Activated CD8-positive, alpha-beta memory T cell treated with anti-CD3 and anti-CD28 coated beads for 36 hours (primary cell): ENCODE results near the gene SCUBE3. TPM values are rescaled to one million over a fixed set of nuclear protein-coding genes. Genes with fewer than 3 reads are reported as not detected.

Experiments used
- CTCF ChIA-PET: fragments of 350-600 bp; sonication (Branson Sonifier 250); formaldehyde crosslinking; loops from one replicate; lab custom pipeline; 2021; ENCODE audit warnings: antibody characterized with exemption; lab: Charles Lee
- POLR2A ChIA-PET: fragments of 350-600 bp; sonication (Branson Sonifier 250); formaldehyde crosslinking; loops from one replicate; lab custom pipeline; 2021; ENCODE audit warnings: antibody characterized with exemption; lab: Charles Lee
- total RNA-seq, 2 experiments: library from RNA; stranded (reverse); gene quantifications; one replicate each; pipeline ENCODE4 v1.2.3, GENCODE V29; 2021

SCUBE3 gene
- total RNA-seq, 2 experiments from 2014 or later = 0.06 TPM

- POLR2A ChIA-PET = no interaction called here
These were observed 34.5 kb downstream of the SCUBE3 start for GRCh38 chr6:35248300-35248699.

GRCh38 chr6:35248965-35249364, 35.2 kb downstream of the SCUBE3 start:
- CTCF ChIA-PET = interaction anchor here (1.4 to 1.5 kb wide), 2 partner anchors 10 kb away, joined by 4 read pairs; no protein-coding TSS in a partner anchor
- POLR2A ChIA-PET = no interaction called here

More at GRCh38 chr6:35248300-35248699, 34.5 kb downstream of the SCUBE3 start:
- CTCF ChIA-PET = interaction anchor here (1.4 to 1.5 kb wide), 2 partner anchors 10 to 11 kb away, joined by 4 read pairs; no protein-coding TSS in a partner anchor

- ChIA-PET CTCF (interaction anchor here (1.3 kb wide), 1 partner anchor 10 kb away, joined by 3 read pairs; no protein-coding TSS in a partner anchor), POLR2A (no interaction called here)
These were observed 38.2 kb downstream of the SCUBE3 start for GRCh38 chr6:35251949-35252348.

GRCh38 chr6:35253249-35253648, 39.5 kb downstream of the SCUBE3 start:
- ChIA-PET CTCF (interaction anchor here (1.3 kb wide), 1 partner anchor 12 kb away, joined by 3 read pairs; no protein-coding TSS in a partner anchor), POLR2A (no interaction called here)

GRCh38 chr6:35258336-35258735, 44.6 kb downstream of the SCUBE3 start:
- CTCF ChIA-PET = interaction anchor here (1.1 to 1.7 kb wide), 5 partner anchors 9 to 213 kb away, joined by 3 to 8 read pairs (median 4); no protein-coding TSS in a partner anchor

GRCh38 chr6:35258858-35259193, 45.1 kb downstream of the SCUBE3 start:
- CTCF ChIA-PET = interaction anchor here (1.0 to 1.7 kb wide), 7 partner anchors 10 to 212 kb away, joined by 3 to 8 read pairs (median 4); no protein-coding TSS in a partner anchor

More at GRCh38 chr6:35258336-35258735, 44.6 kb downstream of the SCUBE3 start:
- POLR2A ChIA-PET = interaction anchor here (0.6 to 1.9 kb wide), 5 partner anchors 40 to 932 kb away, joined by 3 to 5 read pairs (median 5); partner anchors contain the start of genes ANKS1A, RPL10A and TAF11

GRCh38 chr6:35259194-35259947, 45.6 kb downstream of the SCUBE3 start, which contains the start of gene ZNF76:
TSS of gene ZNF76 (plus strand) at chr6:35259735. CDS start at chr6:35281152, 21,417 bp downstream.
- ChIA-PET CTCF (interaction anchor here (1.0 to 1.7 kb wide), 7 partner anchors 10 to 212 kb away, joined by 3 to 8 read pairs (median 4); no protein-coding TSS in a partner anchor), POLR2A (interaction anchor here (1.0 to 1.9 kb wide), 4 partner anchors 52 to 371 kb away, joined by 3 to 5 read pairs (median 5); partner anchors contain the start of genes ANKS1A, FANCE, RPL10A and TAF11)

More at GRCh38 chr6:35258858-35259193, 45.1 kb downstream of the SCUBE3 start:
- POLR2A ChIA-PET = interaction anchor here (0.7 to 1.9 kb wide), 5 partner anchors 40 to 370 kb away, joined by 3 to 5 read pairs (median 5); partner anchors contain the start of genes ANKS1A, FANCE, RPL10A and TAF11

GRCh38 chr6:35259948-35260590, 46.3 kb downstream of the SCUBE3 start:
- ChIA-PET CTCF (interaction anchor here (1.0 to 1.7 kb wide), 3 partner anchors 45 to 114 kb away, joined by 3 to 5 read pairs (median 3); no protein-coding TSS in a partner anchor), POLR2A (interaction anchor here (1.0 to 1.9 kb wide), 3 partner anchors 52 to 208 kb away, joined by 3 to 5 read pairs (median 5); partner anchors contain the start of genes FANCE and RPL10A)

GRCh38 chr6:35260591-35261570, 47.1 kb downstream of the SCUBE3 start:
- ChIA-PET CTCF (interaction anchor here (1.2 kb wide), 1 partner anchor 44 kb away, joined by 3 read pairs; no protein-coding TSS in a partner anchor), POLR2A (no interaction called here)

- ChIA-PET CTCF (no interaction called here), POLR2A (no interaction called here)
These were observed 48.8 kb downstream of the SCUBE3 start for GRCh38 chr6:35262596-35262995.

GRCh38 chr6:35264550-35265274, 51.0 kb downstream of the SCUBE3 start:
- ChIA-PET CTCF (interaction anchor here (0.6 to 1.8 kb wide), 3 partner anchors 29 to 586 kb away, joined by 3 to 4 read pairs (median 3); partner anchors contain the start of gene PPARD), POLR2A (no interaction called here)

- CTCF ChIA-PET = interaction anchor here (0.6 to 0.7 kb wide), 2 partner anchors 21 to 587 kb away, joined by 3 read pairs; no protein-coding TSS in a partner anchor
- POLR2A ChIA-PET = no interaction called here
These were observed 51.8 kb downstream of the SCUBE3 start for GRCh38 chr6:35265523-35265922.

- CTCF ChIA-PET = interaction anchor here (0.6 kb wide), 1 partner anchor 81 kb away, joined by 3 read pairs; no protein-coding TSS in a partner anchor
- POLR2A ChIA-PET = no interaction called here
These were observed 53.7 kb downstream of the SCUBE3 start for GRCh38 chr6:35267446-35267845.

- CTCF ChIA-PET = interaction anchor here (0.6 kb wide), 1 partner anchor 81 kb away, joined by 3 read pairs; no protein-coding TSS in a partner anchor
- POLR2A ChIA-PET = no interaction called here
These were observed 54.1 kb downstream of the SCUBE3 start for GRCh38 chr6:35267897-35268296.

- CTCF ChIA-PET = no interaction called here
- POLR2A ChIA-PET = no interaction called here
These were observed 58.2 kb downstream of the SCUBE3 start for GRCh38 chr6:35272005-35272404.

GRCh38 chr6:35273822-35274559, 60.2 kb downstream of the SCUBE3 start:
- CTCF ChIA-PET = interaction anchor here (0.6 kb wide), 1 partner anchor 245 kb away, joined by 3 read pairs; no protein-coding TSS in a partner anchor
- POLR2A ChIA-PET = no interaction called here
